Subcutaneous abdominal adipose tissue (tissue), 5 donors: Measurements from ENCODE around the gene OR14A2.
A peak's percentile ranks its signal among the peaks of the same experiment; 100 is the strongest.
"Not testable (repeated sequence)": the region's sequence is repeated elsewhere in the genome, so short reads cannot be mapped to it uniquely, and the experiment has no call there.

ENCODE experiments used
- H3K27ac ChIP-seq: one replicate; pipeline ENCODE4 v1.7.0; 2013; ENCODE audit warnings: low read depth, mild to moderate bottlenecking, inconsistent platforms, low read length, moderate library complexity
- H3K27me3 ChIP-seq, 5 donors: one replicate each; pipeline ENCODE4 v1.7.0; 2013; ENCODE audit warnings: low read length in 5 of 5, inconsistent platforms in 1 of 5; ENCODE audit not compliant: control insufficient read depth in 5 of 5, insufficient read depth in 4 of 5
- H3K36me3 ChIP-seq, 5 donors: one replicate each; pipeline ENCODE4 v1.7.0; 2013; ENCODE audit warnings: low read length in 5 of 5; ENCODE audit not compliant: control insufficient read depth in 5 of 5, insufficient read depth in 5 of 5
- H3K4me1 ChIP-seq, 5 donors: one replicate each; pipeline ENCODE4 v1.7.0; 2013; ENCODE audit warnings: low read length in 5 of 5, mild to moderate bottlenecking in 3 of 5, moderate library complexity in 1 of 5; ENCODE audit not compliant: control insufficient read depth in 5 of 5, insufficient read depth in 5 of 5
- H3K4me3 ChIP-seq, 5 donors: one replicate each; pipeline ENCODE4 v1.7.0; 2013; ENCODE audit warnings: low read length in 5 of 5, low read depth in 1 of 5
- H3K9ac ChIP-seq, 5 donors: one replicate each; pipeline ENCODE4 v1.7.0; 2013; ENCODE audit warnings: low read length in 5 of 5, mild to moderate bottlenecking in 4 of 5, moderate library complexity in 3 of 5
- H3K9me3 ChIP-seq, 5 donors: one replicate each; pipeline ENCODE4 v1.7.0; 2013; ENCODE audit warnings: low read length in 5 of 5; ENCODE audit not compliant: control insufficient read depth in 5 of 5
- donor health status: healthy.
- donor health status: healthy.
- donor health status: healthy.
- donor health status: healthy.
- donor health status: healthy.

Gene OR14A2

DNA sequence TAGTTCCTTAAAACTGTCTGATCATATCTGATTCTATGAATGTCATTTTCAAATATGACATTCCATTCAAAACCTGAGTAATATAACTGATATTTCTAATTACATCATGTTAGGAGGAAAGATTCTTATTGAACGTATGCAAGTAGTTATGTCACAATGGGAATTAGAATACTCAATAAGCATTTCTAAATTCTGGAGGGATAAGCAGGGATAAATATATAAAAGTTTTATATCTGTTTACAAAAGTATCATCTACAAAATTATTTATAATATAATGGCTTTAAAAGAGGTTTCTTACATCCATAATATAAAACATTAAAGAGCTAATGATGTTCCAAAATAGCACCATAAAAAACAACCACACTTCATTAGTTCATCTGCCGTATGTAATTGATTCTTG is at the start of gene OR14A2:
TSS of gene OR14A2 (minus strand) at position 101 of the 400 bp plus-strand sequence.
- Histone ChIP-seq H3K4me3 (no peak within 1 kb of the TSS), H3K27me3 (no peaks in the 10 kb centered on the region), H3K4me1 (no peaks in the 10 kb centered on the region), H3K9me3 (peaks cover 3 to 18% (median 13%) of the 10 kb centered on the region in 5 donors), H3K9ac (no peak within 1 kb of the TSS), H3K27ac (no peak within 1 kb of the TSS), H3K36me3 (no peaks in the 10 kb centered on the region)

DNA sequence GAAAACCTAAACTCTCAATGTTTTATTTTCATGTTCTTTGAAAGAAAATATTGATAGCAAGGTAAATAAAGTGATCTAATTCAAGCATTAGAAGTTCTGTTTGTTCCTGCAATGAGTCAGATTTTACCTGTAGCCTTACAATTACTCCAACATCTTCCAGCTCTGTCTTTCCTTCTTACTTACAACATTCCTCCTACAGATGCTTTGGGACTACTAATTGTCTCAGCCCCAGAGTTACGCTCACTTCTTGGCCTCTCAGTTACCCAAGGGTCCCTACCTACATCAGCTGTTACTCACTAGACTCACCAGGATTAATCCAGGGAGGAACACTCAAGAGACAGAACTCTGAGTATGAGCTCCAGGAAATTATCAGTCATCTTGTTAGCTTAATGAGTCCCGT is 49.6 kb upstream of the OR14A2 start:
- H3K27me3 ChIP-seq, result no peaks in the 10 kb centered on the region
- H3K4me1 ChIP-seq, result no peaks in the 10 kb centered on the region
- H3K36me3 ChIP-seq, result no peaks in the 10 kb centered on the region
- H3K27ac ChIP-seq, result no peak overlapping the region
- peaks cover 0 to 25% (median 3%) of the 10 kb centered on the region in 5 donors for H3K9me3 ChIP-seq
- H3K4me3 ChIP-seq, result no peak overlapping the region
- no peak overlapping the region for H3K9ac ChIP-seq

DNA sequence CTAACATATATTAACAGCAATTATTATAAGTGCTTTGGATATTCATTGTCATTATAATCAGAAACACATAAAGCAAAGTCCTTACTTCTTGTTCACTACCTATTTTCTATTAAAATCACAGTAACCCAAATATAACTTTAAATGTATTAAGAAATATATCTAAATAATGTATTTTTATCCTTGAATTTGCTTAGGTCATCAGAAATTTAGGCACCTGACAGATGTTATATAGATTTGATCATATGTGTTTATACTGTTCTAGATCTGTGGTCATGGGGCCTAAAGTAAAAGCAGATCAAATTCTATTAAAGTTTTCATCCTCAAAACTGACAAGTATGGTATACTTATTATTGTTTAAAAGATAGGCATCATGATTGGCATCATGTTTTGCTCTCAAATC is 21.7 kb upstream of the OR14A2 start:
- H3K9me3 ChIP-seq, result peaks cover 0 to 2% (median 0%) of the 10 kb centered on the region in 5 donors
- H3K27me3 ChIP-seq, result no peaks in the 10 kb centered on the region
- no peaks in the 10 kb centered on the region for H3K36me3 ChIP-seq
- H3K4me1 ChIP-seq, result no peaks in the 10 kb centered on the region
- H3K4me3 ChIP-seq, result no peak overlapping the region
- H3K9ac ChIP-seq, result no peak overlapping the region
- H3K27ac ChIP-seq, result no peak overlapping the region

DNA sequence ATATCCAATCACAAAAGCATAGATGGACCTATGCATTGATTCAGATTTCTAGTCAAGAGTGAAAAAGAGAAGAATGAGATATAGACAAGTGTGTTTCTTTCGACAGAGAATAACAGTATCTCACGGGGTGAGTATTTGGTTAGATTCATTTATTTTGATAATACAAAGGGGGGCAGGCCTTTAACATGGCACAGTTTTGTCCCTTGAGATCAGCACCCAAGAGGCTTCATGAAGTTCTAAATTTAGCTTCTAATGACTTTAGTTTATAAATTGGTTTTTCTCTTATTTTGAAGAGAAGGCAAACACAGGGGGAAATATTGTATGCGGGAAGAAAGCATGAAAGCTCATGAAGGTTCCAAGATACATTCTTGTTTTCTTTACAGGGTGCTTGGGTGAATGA is 12.5 kb upstream of the OR14A2 start, which contains the start of gene OR1C1:
TSS of gene OR1C1 (minus strand) at position 101 of the 400 bp plus-strand sequence. CDS start 2,150 bp downstream, outside the sequence.
- no peak within 1 kb of the TSS for H3K9ac ChIP-seq
- no peak within 1 kb of the TSS for H3K27ac ChIP-seq
- no peak within 1 kb of the TSS for H3K4me3 ChIP-seq
- H3K4me1 ChIP-seq, result no peaks in the 10 kb centered on the region
- no peaks in the 10 kb centered on the region for H3K27me3 ChIP-seq
- no peaks in the 10 kb centered on the region for H3K36me3 ChIP-seq
- H3K9me3 ChIP-seq, result peaks cover 0 to 5% (median 0%) of the 10 kb centered on the region in 5 donors

DNA sequence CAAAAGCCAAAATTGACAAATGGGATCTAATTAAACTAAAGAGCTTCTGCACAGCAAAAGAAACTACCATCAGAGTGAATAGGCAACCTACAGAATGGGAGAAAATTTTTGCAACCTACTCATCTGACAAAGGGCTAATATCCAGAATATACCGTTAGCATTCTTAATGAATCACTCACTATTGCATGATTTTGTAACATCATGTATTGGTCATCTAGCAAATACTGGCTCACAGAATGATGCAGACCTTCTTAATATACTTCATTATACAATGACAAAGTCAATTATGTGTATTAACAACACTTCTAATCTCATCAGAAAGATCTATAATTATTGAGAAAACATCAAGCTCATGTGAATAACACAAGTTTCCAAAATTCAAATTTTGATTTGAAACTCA is 6.4 kb upstream of the OR14A2 start:
- H3K9me3 ChIP-seq, result peaks cover 3 to 22% (median 12%) of the 10 kb centered on the region in 5 donors
- H3K27me3 ChIP-seq, H3K27ac ChIP-seq, H3K4me3 ChIP-seq, H3K4me1 ChIP-seq, H3K9ac ChIP-seq, H3K36me3 ChIP-seq: not testable (repeated sequence)

DNA sequence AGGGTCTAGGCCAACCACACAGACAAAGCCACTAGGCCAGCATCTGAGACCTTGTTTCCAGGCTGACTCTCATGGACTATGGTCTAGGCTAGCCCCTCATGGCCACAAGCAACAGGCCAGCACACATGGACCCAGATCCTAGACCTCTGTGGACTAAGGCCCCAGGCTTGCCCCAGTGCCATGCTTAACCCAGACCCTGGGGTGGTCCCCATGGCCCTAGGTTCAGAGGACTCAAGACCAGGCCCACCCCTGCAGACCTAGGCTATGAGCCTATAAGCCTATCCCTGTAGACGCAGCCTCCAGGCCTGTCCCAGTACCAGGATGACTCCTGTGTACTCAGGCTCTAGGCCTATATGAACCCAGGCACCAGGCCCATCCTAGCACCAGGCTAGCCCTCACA is 1.9 kb upstream of the OR14A2 start:
- H3K4me3 ChIP-seq, result peak overlapping the region in 1 of 5 donors; percentile 6
- H3K9me3 ChIP-seq, result peaks cover 3 to 18% (median 13%) of the 10 kb centered on the region in 5 donors
- no peaks in the 10 kb centered on the region for H3K4me1 ChIP-seq
- no peaks in the 10 kb centered on the region for H3K36me3 ChIP-seq
- H3K27me3 ChIP-seq, result no peaks in the 10 kb centered on the region
- H3K27ac ChIP-seq, result no peak overlapping the region
- H3K9ac ChIP-seq, result no peak overlapping the region

DNA sequence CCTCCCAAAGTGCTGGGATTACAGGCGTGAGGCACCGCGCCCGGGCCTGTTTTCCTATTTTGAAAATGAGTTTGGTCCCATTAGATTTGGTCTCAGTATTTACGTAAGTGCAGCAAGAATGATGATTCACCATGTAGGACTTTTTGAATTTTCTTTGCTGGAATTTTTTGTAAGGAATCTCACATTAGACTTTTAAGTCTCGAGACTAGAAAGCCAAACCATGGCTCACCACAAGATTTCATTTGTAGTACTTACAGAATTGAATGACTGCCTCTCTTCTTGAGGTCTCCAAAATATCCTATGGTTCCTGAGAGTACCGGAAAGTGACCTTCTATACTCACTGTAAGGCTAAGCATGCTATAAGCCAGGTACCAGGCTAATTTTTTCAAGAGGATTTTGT is 325 bp downstream of the OR14A2 start:
- Histone ChIP-seq H3K36me3 (no peaks in the 10 kb centered on the region), H3K27me3 (no peaks in the 10 kb centered on the region), H3K9ac (no peak overlapping the region), H3K4me3 (no peak overlapping the region), H3K4me1 (no peaks in the 10 kb centered on the region), H3K27ac (no peak overlapping the region), H3K9me3 (peaks cover 3 to 18% (median 13%) of the 10 kb centered on the region in 5 donors)

DNA sequence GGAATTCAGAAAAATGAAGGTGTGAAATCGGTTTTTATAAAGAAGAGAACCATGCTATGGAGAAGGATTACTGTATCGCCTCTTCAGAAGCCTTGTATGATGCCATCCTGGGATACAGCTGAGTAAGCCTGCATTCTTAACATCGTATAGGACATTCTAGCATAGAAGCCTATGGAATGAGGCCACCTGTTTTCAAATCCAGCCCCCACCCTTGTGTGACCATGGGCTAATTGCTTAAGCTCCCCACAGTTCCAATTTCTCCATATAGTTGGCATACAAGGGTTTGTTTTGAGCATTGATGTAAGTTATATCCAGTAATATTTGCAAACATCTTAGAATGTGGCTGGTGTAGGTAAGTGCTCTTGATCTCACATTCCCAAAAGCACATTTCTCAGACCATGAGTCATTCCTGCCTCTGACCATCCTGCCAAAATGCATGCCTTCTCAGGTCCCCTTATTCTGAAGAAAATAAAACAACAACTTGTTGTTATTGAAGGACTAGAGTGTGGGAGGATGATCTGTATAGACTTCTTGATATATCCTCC is 1.5 kb downstream of the OR14A2 start:
- H3K4me1 ChIP-seq, result no peaks in the 10 kb centered on the region
- H3K9ac ChIP-seq, result no peak overlapping the region
- H3K36me3 ChIP-seq, result no peaks in the 10 kb centered on the region
- no peak overlapping the region for H3K4me3 ChIP-seq
- H3K27me3 ChIP-seq, result no peaks in the 10 kb centered on the region
- peaks cover 3 to 18% (median 13%) of the 10 kb centered on the region in 5 donors for H3K9me3 ChIP-seq
- no peak overlapping the region for H3K27ac ChIP-seq

DNA sequence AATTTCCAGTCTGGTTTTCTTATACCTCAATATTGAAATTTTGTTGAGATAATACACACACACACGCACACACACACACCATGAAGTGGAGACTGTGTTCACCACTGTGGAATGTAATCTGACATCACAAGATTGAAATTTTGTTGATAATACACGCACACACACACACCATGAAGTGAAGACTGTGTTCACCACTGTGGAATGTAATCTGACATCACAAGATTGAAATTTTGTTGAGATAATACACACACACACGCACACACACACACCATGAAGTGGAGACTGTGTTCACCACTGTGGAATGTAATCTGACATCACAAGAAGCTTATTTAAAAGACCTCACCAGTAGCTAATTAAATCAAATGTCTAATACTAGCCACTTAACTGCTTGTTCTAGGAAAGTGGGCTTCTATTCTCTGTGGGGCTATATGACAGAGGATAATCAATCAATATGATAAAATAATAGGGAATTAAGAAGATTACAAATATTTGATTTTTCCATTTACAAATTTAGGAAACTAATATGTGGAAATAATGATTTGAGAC is 5.7 kb downstream of the OR14A2 start:
- not testable (repeated sequence) for H3K9me3 ChIP-seq, H3K27me3 ChIP-seq, H3K9ac ChIP-seq, H3K27ac ChIP-seq, H3K4me3 ChIP-seq, H3K4me1 ChIP-seq, H3K36me3 ChIP-seq

DNA sequence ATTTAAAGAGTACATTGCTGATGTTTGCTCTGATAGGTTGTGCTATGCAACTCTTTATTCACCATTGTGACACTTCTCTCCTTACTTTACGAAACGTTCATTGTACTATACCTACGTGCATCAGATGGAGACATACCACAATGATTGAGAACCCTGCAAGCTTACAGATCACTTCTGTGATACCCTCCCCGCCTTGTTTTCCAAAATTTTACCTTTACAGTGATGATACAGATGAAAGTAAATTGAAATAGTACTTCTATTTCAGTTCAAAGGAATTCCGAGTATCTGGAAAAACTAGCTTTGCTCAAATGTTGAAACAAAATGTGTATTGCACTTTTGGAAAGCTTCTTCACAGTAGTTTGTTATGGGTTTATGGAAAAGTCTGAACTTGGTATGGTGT is 6.2 kb downstream of the OR14A2 start:
- H3K36me3 ChIP-seq, result no peaks in the 10 kb centered on the region
- H3K4me1 ChIP-seq, result no peaks in the 10 kb centered on the region
- peaks cover 0 to 4% (median 0%) of the 10 kb centered on the region in 5 donors for H3K9me3 ChIP-seq
- no peak overlapping the region for H3K4me3 ChIP-seq
- H3K27ac ChIP-seq, result no peak overlapping the region
- H3K27me3 ChIP-seq, result no peaks in the 10 kb centered on the region
- H3K9ac ChIP-seq, result no peak overlapping the region
